K562 (cell line): Measurements from ENCODE around the gene TMEM191C. TPM values are rescaled to one million over a fixed set of nuclear protein-coding genes. Genes with fewer than 3 reads are reported as not detected.
A peak's percentile ranks its signal among the peaks of the same experiment; 100 is the strongest.

Experiments
- BCL6 ChIP-seq: fragments of 250-450 bp; sonication (Bioruptor Pico); IDR thresholded peaks from 2 replicates; pipeline ENCODE4 v1.4.0; 2020
- BMI1 ChIP-seq: fragments of 150-350 bp; IDR thresholded peaks from 2 replicates; pipeline ENCODE4 v1.6.1; 2014; ENCODE audit warnings: low read length
- CCNT2 ChIP-seq: IDR thresholded peaks from 2 replicates; pipeline ENCODE4 v1.6.1; 2011; ENCODE audit warnings: borderline replicate concordance, low read depth, mild to moderate bottlenecking, moderate library complexity, mixed read lengths, low read length; ENCODE audit not compliant: insufficient read length; ENCODE audit errors: extremely low read depth
- CREB3 ChIP-seq: fragments of 450-650 bp; conservative IDR thresholded peaks from 2 replicates; pipeline ENCODE4 v1.6.1; 2016; ENCODE audit warnings: missing genetic modification characterization, low read depth, mild to moderate bottlenecking, missing compliant biosample characterization, moderate library complexity
- GABPB2 ChIP-seq: fragments of 250-450 bp; sonication (Bioruptor Pico); conservative IDR thresholded peaks from 2 replicates; pipeline ENCODE4 v1.5.1; 2021; ENCODE audit warnings: mild to moderate bottlenecking
- HMG20A ChIP-seq: fragments of 450-650 bp; formaldehyde crosslinking; conservative IDR thresholded peaks from 2 replicates; pipeline ENCODE4 v1.4.0; 2020; ENCODE audit warnings: mild to moderate bottlenecking, mixed read lengths
- LCOR ChIP-seq: sonication (generic); formaldehyde crosslinking; IDR thresholded peaks from 2 replicates; pipeline ENCODE4 v1.8.0; 2022; ENCODE audit warnings: mild to moderate bottlenecking, missing genetic modification reagents
- LEF1 ChIP-seq: fragments of 450-650 bp; IDR thresholded peaks from 2 replicates; pipeline ENCODE4 v1.6.1; 2016; ENCODE audit warnings: mild to moderate bottlenecking
- MIER1 ChIP-seq: fragments of 450-650 bp; IDR thresholded peaks from 2 replicates; pipeline ENCODE4 v1.6.1; 2016; ENCODE audit warnings: antibody characterized with exemption, mild to moderate bottlenecking, low read depth
- MLLT1 ChIP-seq, 2 experiments: fragments of 450-650 bp; IDR thresholded peaks; 2 replicates each; pipeline ENCODE4 v1.6.1; 2016
- NCOA2 ChIP-seq, 2 experiments: fragments of 450-650 bp; IDR thresholded peaks; 2 replicates each; pipeline ENCODE4 v1.6.1; 2018; ENCODE audit warnings: mild to moderate bottlenecking in 2 of 2, moderate library complexity in 1 of 2; ENCODE audit not compliant: partially characterized antibody in 2 of 2
- OTX1 ChIP-seq: fragments of 450-650 bp; formaldehyde crosslinking; IDR thresholded peaks from 2 replicates; pipeline ENCODE4 v1.4.0; 2022; ENCODE audit warnings: mild to moderate bottlenecking
- PHB ChIP-seq: fragments of 250-450 bp; sonication (Bioruptor Pico); IDR thresholded peaks from 2 replicates; pipeline ENCODE4 v1.5.0; 2021
- POLR2AphosphoS5 ChIP-seq: IDR thresholded peaks from 2 replicates; pipeline ENCODE4 v1.6.1; 2011; ENCODE audit warnings: mild to moderate bottlenecking, low read depth, low read length, moderate library complexity; ENCODE audit not compliant: control insufficient read depth, insufficient read depth
- PURB ChIP-seq: sonication (generic); formaldehyde crosslinking; IDR thresholded peaks from 2 replicates; pipeline ENCODE4 v1.9.0; 2021; ENCODE audit warnings: low read depth, mild to moderate bottlenecking, missing genetic modification reagents
- SAFB2 ChIP-seq: fragments of 200-400 bp; formaldehyde crosslinking; IDR thresholded peaks from 2 replicates; pipeline ENCODE4 v1.6.1; 2018; ENCODE audit warnings: borderline replicate concordance, low read length, low read depth, moderate library complexity; ENCODE audit not compliant: severe bottlenecking
- STAT6 ChIP-seq: sonication (generic); formaldehyde crosslinking; IDR thresholded peaks from 2 replicates; pipeline ENCODE4 v1.8.1; 2023; ENCODE audit warnings: mild to moderate bottlenecking, missing genetic modification reagents
- TAF9B ChIP-seq: fragments of 450-650 bp; IDR thresholded peaks from 2 replicates; pipeline ENCODE4 v1.6.1; 2018; ENCODE audit warnings: mild to moderate bottlenecking; ENCODE audit not compliant: partially characterized antibody
- TFAP4 ChIP-seq: sonication (generic); formaldehyde crosslinking; IDR thresholded peaks from 2 replicates; pipeline ENCODE4 v1.8.0; 2022; ENCODE audit warnings: missing genetic modification reagents, mild to moderate bottlenecking, moderate library complexity, borderline replicate concordance
- U2AF2 ChIP-seq: fragments of 200-400 bp; formaldehyde crosslinking; optimal IDR thresholded peaks from 2 replicates; pipeline ENCODE3; 2017; ENCODE audit warnings: low read depth, mild to moderate bottlenecking, low read length
- YY1 ChIP-seq, 3 experiments: IDR thresholded peaks; 2 replicates each; pipeline ENCODE4 v1.6.1; 2011; ENCODE audit warnings: low read length in 2 of 3, mild to moderate bottlenecking in 2 of 3, moderate library complexity in 2 of 3, borderline replicate concordance in 1 of 3, control low read depth in 1 of 3, low read depth in 1 of 3; ENCODE audit not compliant: insufficient read depth in 3 of 3, insufficient replicate concordance in 2 of 3, control insufficient read depth in 1 of 3, insufficient read length in 1 of 3; ENCODE audit errors: extremely low read depth in 1 of 3
- polyA plus RNA-seq, 8 experiments: library from polyadenylated mRNA; depleted of rRNA in 4 of 8; stranded (reverse) in 5 of 8; unstranded in 3 of 8; fragments of >200 nt; fragmentation: Nextera tagmentation in 2 of 8; fragmentation: Illumina TruSeq in 1 of 8; extraction: Ambion mirVana in 2 of 8; extraction: Trizol in 1 of 8; gene quantifications; 2 replicates each; pipeline versions ENCODE4 v1.2.1 to v1.2.3, GENCODE V29; 2011 to 2014; ENCODE audit warnings: inconsistent platforms in 1 of 8, missing spikeins in 1 of 8
- total RNA-seq, 7 experiments: library from RNA; depleted of rRNA in 6 of 7; stranded (reverse); fragments of >200 nt in 6 of 7; fragmentation: Illumina TruSeq in 2 of 7; extraction: Trizol in 2 of 7; gene quantifications; 2 replicates each; pipeline versions ENCODE4 v1.2.1 to v1.2.3, GENCODE V29; 2011 to 2021; ENCODE audit warnings: low replicate concordance in 1 of 7

TMEM191C gene
- total and polyA plus RNA-seq, 9 of the 15 experiments (the other 6 are each of a cell fraction or from before 2014, with no cell fraction given) = 0.15 to 7.1 (median 1.1) TPM

- TF ChIP-seq MLLT1 (IDR thresholded peaks at IDR 0.05) (0 out of 4 replicates have a peak, but pooled peaks of 1 of the 2 experiments have one; percentile 41), HMG20A (CRISPR knock-in tag) (no peak), U2AF2 (no peak), PHB (0 out of 2 replicates have a peak, but pooled peaks have one; percentile 37), NCOA2 (IDR thresholded peaks at IDR 0.05; ENCODE audit: partially characterized antibody in 2 of 2) (no peak), LEF1 (no peak; the same call in 1 of the 2 replicates), BCL6 (CRISPR knock-in tag) (no peak), SAFB2 (no peak), MIER1 (no peak), LCOR (CRISPR knock-in tag) (no peak), CREB3 (tag) (no peak), TAF9B (no peak), BMI1 (no peak), TFAP4 (CRISPR knock-in tag) (no peak), YY1 (IDR thresholded peaks at IDR 0.05; ENCODE audit: borderline replicate concordance in 1 of 3, control insufficient read depth in 1 of 3, extremely low read depth in 1 of 3, insufficient read depth in 3 of 3, insufficient read length in 1 of 3, insufficient replicate concordance in 2 of 3, low read depth in 1 of 3, low read length in 2 of 3) (peak in 1 of 3 experiments; percentile 17), PURB (CRISPR knock-in tag) (no peak), STAT6 (peak; percentile 73; the same call in 1 of the 2 replicates), OTX1 (CRISPR knock-in tag) (no peak), GABPB2 (CRISPR knock-in tag) (no peak), POLR2AphosphoS5 (peak; percentile 63), CCNT2 (no peak)
Observed at GRCh38 chr22:21448627-21449416, 18.4 kb upstream of the TMEM191C start (continued).
